Suprapubic skin (tissue), 4 donors: ENCODE results near the gene CDK9.

Experiments used
- EP300 ChIP-seq: sonication (generic); formaldehyde crosslinking; IDR thresholded peaks from one replicate; pipeline ENCODE4 v1.6.1; 2017; ENCODE audit warnings: antibody characterized with exemption
- POLR2AphosphoS5 ChIP-seq, 3 donors: sonication (generic); formaldehyde crosslinking; IDR thresholded peaks; one replicate each; pipeline ENCODE4 v1.6.1; 2017; ENCODE audit warnings: antibody characterized with exemption in 3 of 3
- TF ChIP-seq, protein P1 (sequence below), 2 donors: fragments of 200-600 bp in 1 of 2; fragments of 450-650 bp in 1 of 2; sonication (generic) in 1 of 2; IDR thresholded peaks; one replicate each; pipeline ENCODE4 v1.5.1; 2016 to 2019; ENCODE audit warnings: antibody characterized with exemption in 2 of 2, mild to moderate bottlenecking in 1 of 2, moderate library complexity in 1 of 2

DNA sequence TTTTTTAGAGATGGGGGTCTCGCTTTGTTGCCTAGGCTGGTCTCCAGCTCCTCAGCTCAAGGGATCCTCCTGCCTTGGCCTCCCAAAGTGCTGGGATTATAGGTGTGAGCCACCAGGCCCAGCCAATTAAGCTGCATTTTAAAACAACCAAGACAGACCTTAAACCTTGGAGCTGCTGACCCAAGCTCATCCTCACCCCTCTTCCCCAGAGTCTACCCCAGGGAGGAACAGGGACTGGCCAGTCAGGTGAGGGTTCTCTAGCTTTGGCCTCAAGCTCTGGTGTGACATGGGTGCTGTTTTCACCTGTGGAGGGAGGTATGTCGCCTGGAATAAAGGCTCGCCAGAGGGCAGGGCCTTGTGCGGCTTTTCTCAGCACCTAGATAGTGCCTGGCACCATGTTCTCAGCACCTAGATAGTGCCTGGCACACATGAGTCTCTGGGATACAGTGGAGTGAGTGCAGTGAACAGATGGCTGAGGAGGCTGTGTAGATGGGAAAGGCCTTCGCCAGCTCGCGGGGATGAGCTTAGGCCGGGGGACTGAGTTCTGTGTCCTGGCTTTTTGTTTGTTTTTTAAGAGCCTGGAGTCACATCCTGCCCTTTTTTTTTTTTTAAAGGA lies 7.4 kb downstream of the CDK9 start:
- TF ChIP-seq, protein P1, sequence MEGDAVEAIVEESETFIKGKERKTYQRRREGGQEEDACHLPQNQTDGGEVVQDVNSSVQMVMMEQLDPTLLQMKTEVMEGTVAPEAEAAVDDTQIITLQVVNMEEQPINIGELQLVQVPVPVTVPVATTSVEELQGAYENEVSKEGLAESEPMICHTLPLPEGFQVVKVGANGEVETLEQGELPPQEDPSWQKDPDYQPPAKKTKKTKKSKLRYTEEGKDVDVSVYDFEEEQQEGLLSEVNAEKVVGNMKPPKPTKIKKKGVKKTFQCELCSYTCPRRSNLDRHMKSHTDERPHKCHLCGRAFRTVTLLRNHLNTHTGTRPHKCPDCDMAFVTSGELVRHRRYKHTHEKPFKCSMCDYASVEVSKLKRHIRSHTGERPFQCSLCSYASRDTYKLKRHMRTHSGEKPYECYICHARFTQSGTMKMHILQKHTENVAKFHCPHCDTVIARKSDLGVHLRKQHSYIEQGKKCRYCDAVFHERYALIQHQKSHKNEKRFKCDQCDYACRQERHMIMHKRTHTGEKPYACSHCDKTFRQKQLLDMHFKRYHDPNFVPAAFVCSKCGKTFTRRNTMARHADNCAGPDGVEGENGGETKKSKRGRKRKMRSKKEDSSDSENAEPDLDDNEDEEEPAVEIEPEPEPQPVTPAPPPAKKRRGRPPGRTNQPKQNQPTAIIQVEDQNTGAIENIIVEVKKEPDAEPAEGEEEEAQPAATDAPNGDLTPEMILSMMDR (IDR thresholded peaks at IDR 0.05), result no peak
- TF ChIP-seq POLR2AphosphoS5 (IDR thresholded peaks at IDR 0.05) (no peak), EP300 (no peak)
